OCI-LY7 (cell line): ENCODE data around the gene PHRF1.

ENCODE experiments used
- CTCF ChIP-seq: fragments of 200-600 bp; sonication (generic); conservative IDR thresholded peaks from 2 replicates; pipeline ENCODE4 v1.5.1; 2014; ENCODE audit warnings: mild to moderate bottlenecking, antibody characterized with exemption, low read length, moderate library complexity, mixed read lengths
- EZH2phosphoT487 ChIP-seq: fragments of 200-600 bp; sonication (generic); IDR thresholded peaks from 2 replicates; pipeline ENCODE4 v1.6.1; 2018; ENCODE audit warnings: low read depth, borderline replicate concordance, mild to moderate bottlenecking, mixed run types, antibody characterized with exemption, low read length, moderate library complexity, mixed read lengths

DNA sequence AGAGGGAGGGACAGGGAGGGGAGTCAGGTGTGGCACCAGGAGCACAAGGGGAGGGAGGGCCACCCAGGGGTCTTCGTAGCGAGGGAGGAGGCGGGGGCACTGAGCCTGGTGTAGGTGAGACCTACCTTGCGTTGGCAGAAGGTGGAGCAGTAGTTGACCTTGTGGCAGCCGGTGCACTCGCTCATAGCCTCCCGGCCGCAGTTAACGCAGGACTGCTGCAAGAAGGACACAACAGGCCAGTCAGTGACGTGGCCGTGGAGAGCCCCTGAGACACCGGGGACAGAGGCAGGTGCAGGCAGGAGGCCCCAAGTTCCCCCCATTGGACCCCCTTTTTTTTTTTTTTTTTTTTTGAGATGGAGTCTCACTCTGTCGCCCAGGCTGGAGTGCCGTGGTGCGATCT, 77.6 kb downstream of the PHRF1 start:
- TF ChIP-seq CTCF, result no peak
- no peak for TF ChIP-seq EZH2phosphoT487
